HepG2 (cell line): ENCODE results near the gene DUOXA2. TPM values are rescaled to one million over a fixed set of nuclear protein-coding genes. Genes with fewer than 3 reads are reported as not detected.

Source experiments
- AKAP8 ChIP-seq: sonication (generic); formaldehyde crosslinking; IDR thresholded peaks from 2 replicates; pipeline ENCODE4 v1.5.1; 2020; ENCODE audit warnings: mild to moderate bottlenecking, missing genetic modification reagents
- E2F2 ChIP-seq: sonication (generic); formaldehyde crosslinking; IDR thresholded peaks from 2 replicates; pipeline ENCODE4 v1.4.0; 2020; ENCODE audit warnings: missing genetic modification reagents, borderline replicate concordance
- EHMT2 ChIP-seq: fragments of 200-600 bp; sonication (generic); IDR thresholded peaks from 2 replicates; pipeline ENCODE4 v1.7.0; 2017; ENCODE audit warnings: antibody characterized with exemption, low read depth, low read length, borderline replicate concordance
- ELF3 ChIP-seq: IDR thresholded peaks from 2 replicates; pipeline ENCODE4 v1.6.1; 2016; ENCODE audit warnings: missing genetic modification reagents, missing compliant biosample characterization
- GMEB2 ChIP-seq: IDR thresholded peaks from 2 replicates; pipeline ENCODE4 v1.6.1; 2016; ENCODE audit warnings: missing biosample characterization, missing genetic modification reagents, low read depth
- GRHL1 ChIP-seq: sonication (generic); formaldehyde crosslinking; conservative IDR thresholded peaks from 2 replicates; pipeline ENCODE4 v1.8.0; 2022; ENCODE audit warnings: missing genetic modification reagents
- HMGXB4 ChIP-seq, 2 experiments: sonication (generic) in 1 of 2; formaldehyde crosslinking in 1 of 2; IDR thresholded peaks; 2 replicates each; pipeline versions ENCODE4 v1.4.0 to v1.6.1; 2018 to 2020; ENCODE audit warnings: missing genetic modification reagents in 2 of 2, borderline replicate concordance in 1 of 2, low read depth in 1 of 2, mild to moderate bottlenecking in 1 of 2, missing biosample characterization in 1 of 2
- MAX ChIP-seq: IDR thresholded peaks from 2 replicates; pipeline ENCODE4 v1.6.1; 2012; ENCODE audit warnings: inconsistent platforms
- PAX8 ChIP-seq: sonication (generic); formaldehyde crosslinking; IDR thresholded peaks from 2 replicates; pipeline ENCODE4 v1.8.0; 2022; ENCODE audit warnings: mild to moderate bottlenecking, missing genetic modification reagents, borderline replicate concordance
- PCBP1 ChIP-seq: fragments of 200-400 bp; formaldehyde crosslinking; IDR thresholded peaks from 2 replicates; pipeline ENCODE4 v1.6.1; 2017; ENCODE audit warnings: mild to moderate bottlenecking, low read depth, low read length, borderline replicate concordance
- POLR2A ChIP-seq, 2 experiments: IDR thresholded peaks; 2 replicates each; pipeline ENCODE4 v1.6.1; 2011; ENCODE audit warnings: low read depth in 2 of 2, low read length in 2 of 2, mild to moderate bottlenecking in 1 of 2, moderate library complexity in 1 of 2; ENCODE audit not compliant: insufficient read depth in 1 of 2
- SAFB2 ChIP-seq: sonication (generic); formaldehyde crosslinking; IDR thresholded peaks from 2 replicates; pipeline ENCODE4 v1.5.1; 2020; ENCODE audit warnings: missing genetic modification reagents, low read depth, mild to moderate bottlenecking, borderline replicate concordance
- STAT5B ChIP-seq: sonication (generic); formaldehyde crosslinking; IDR thresholded peaks from 2 replicates; pipeline ENCODE4 v1.4.0; 2020; ENCODE audit warnings: missing genetic modification reagents
- TBX3 ChIP-seq: fragments of 450-650 bp; IDR thresholded peaks from 2 replicates; pipeline ENCODE4 v1.6.1; 2017; ENCODE audit warnings: antibody characterized with exemption, mild to moderate bottlenecking, inconsistent platforms, borderline replicate concordance
- U2AF2 ChIP-seq: fragments of 200-400 bp; formaldehyde crosslinking; IDR thresholded peaks from 2 replicates; pipeline ENCODE4 v1.6.1; 2017; ENCODE audit warnings: low read depth, mild to moderate bottlenecking, low read length
- WIZ ChIP-seq: sonication (generic); formaldehyde crosslinking; IDR thresholded peaks from 2 replicates; pipeline ENCODE4 v1.5.1; 2020; ENCODE audit warnings: mild to moderate bottlenecking, missing genetic modification reagents
- ZMAT3 ChIP-seq: sonication (generic); formaldehyde crosslinking; conservative IDR thresholded peaks from 2 replicates; pipeline ENCODE4 v1.7.0; 2021; ENCODE audit warnings: missing genetic modification reagents
- ZNF296 ChIP-seq: sonication (generic); formaldehyde crosslinking; conservative IDR thresholded peaks from 2 replicates; pipeline ENCODE4 v1.5.0; 2020; ENCODE audit warnings: mild to moderate bottlenecking, missing genetic modification reagents
- ZNF33B ChIP-seq: sonication (generic); formaldehyde crosslinking; IDR thresholded peaks from 2 replicates; pipeline ENCODE4 v1.5.1; 2020; ENCODE audit warnings: mild to moderate bottlenecking, missing genetic modification reagents
- ZNF513 ChIP-seq: sonication (generic); formaldehyde crosslinking; conservative IDR thresholded peaks from 2 replicates; pipeline ENCODE4 v1.5.0; 2020; ENCODE audit warnings: missing genetic modification reagents
- ZSCAN21 ChIP-seq: sonication (generic); formaldehyde crosslinking; IDR thresholded peaks from 2 replicates; pipeline ENCODE4 v1.8.0; 2022; ENCODE audit warnings: mild to moderate bottlenecking, missing genetic modification reagents, moderate library complexity, borderline replicate concordance
- polyA plus RNA-seq, 8 experiments: library from polyadenylated mRNA; depleted of rRNA in 3 of 8; stranded (reverse) in 7 of 8; unstranded in 1 of 8; fragments of >200 nt; fragmentation: Illumina TruSeq in 4 of 8; extraction: Trizol in 4 of 8; gene quantifications; 2 replicates each; pipeline versions ENCODE4 v1.2.1 to v1.2.3, GENCODE V29; 2011 to 2016; ENCODE audit warnings: low read depth in 4 of 8, missing spikeins in 1 of 8, mixed read lengths in 1 of 8; ENCODE audit not compliant: insufficient read depth in 1 of 8
- total RNA-seq, 5 experiments: library from RNA; depleted of rRNA; stranded (reverse); fragments of >200 nt; fragmentation: Illumina TruSeq; extraction: Trizol; gene quantifications; 2 replicates each; pipeline ENCODE4 v1.2.3, GENCODE V29; 2016; ENCODE audit warnings: low read depth in 1 of 5

The DUOXA2 gene
- total and polyA plus RNA-seq, 2 of the 13 experiments (the other 11 are each of a cell fraction or from before 2014, with no cell fraction given) = 0.32 TPM; not detected in 1

GRCh38 chr15:45166834-45167630 lies 52.9 kb downstream of the DUOXA2 start (continued):
- TF ChIP-seq GMEB2 (CRISPR knock-in tag) (no peak), U2AF2 (no peak), PCBP1 (no peak), STAT5B (CRISPR knock-in tag) (no peak), ZNF296 (CRISPR knock-in tag) (no peak), ELF3 (CRISPR knock-in tag) (no peak), ZNF33B (no peak), AKAP8 (peak; percentile 97), MAX (peak; percentile 69), GRHL1 (CRISPR knock-in tag) (no peak), POLR2A (IDR thresholded peaks at IDR 0.05; ENCODE audit: insufficient read depth in 1 of 2, low read depth in 2 of 2, low read length in 2 of 2) (peak; percentile 30 to 34; a peak in 3 of 4 replicates), HMGXB4 (CRISPR knock-in tag; IDR thresholded peaks at IDR 0.05; ENCODE audit: borderline replicate concordance in 1 of 2, low read depth in 1 of 2) (peak; percentile 55 to 76), TBX3 (no peak), EHMT2 (no peak), E2F2 (CRISPR knock-in tag) (no peak), WIZ (no peak), PAX8 (CRISPR knock-in tag) (no peak), ZMAT3 (CRISPR knock-in tag) (no peak), ZSCAN21 (CRISPR knock-in tag) (peak; percentile 82; the same call in 1 of the 2 replicates), SAFB2 (CRISPR knock-in tag) (no peak), ZNF513 (CRISPR knock-in tag) (no peak)
